ENCODE data around the gene GRM7. TPM values are rescaled to one million over a fixed set of nuclear protein-coding genes. Genes with fewer than 3 reads are reported as not detected.
"Not testable (repeated sequence)": the region's sequence is repeated elsewhere in the genome, so short reads cannot be mapped to it uniquely, and the experiment has no call there.

Gene GRM7
- total and polyA plus RNA-seq, 9 donors = 0.18 to 0.85 (median 0.26) TPM; not detected in 3

DNA sequence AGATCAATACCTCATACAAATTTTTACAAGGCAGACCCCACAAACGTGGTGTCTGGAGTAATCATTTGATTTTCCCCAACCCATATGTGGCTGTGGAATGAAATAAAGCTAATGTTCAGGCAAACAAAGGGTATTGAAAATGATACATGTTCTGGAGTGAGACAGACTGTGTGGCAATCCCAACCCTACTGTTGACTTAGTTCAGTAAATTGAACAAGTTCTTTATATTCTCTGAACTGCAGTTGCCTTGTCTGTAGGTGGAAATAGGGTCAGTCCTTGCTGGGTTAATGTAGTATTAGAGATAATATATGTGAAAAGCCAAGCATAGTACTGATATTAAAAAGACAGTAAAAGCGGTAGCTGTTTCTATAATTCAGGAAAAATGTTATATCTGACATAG is 69.0 kb downstream of the GRM7 start:
- Histone ChIP-seq H3K4me1 (ENCODE audit: insufficient read depth) (no peaks in the 10 kb centered on the region), H3K4me3 (no peak overlapping the region), H3K9me3 (no peaks in the 10 kb centered on the region), H3K27ac (no peak overlapping the region), H3K27me3 (no peaks in the 10 kb centered on the region), H3K36me3 (no peaks in the 10 kb centered on the region)
- DNase-seq = no peak
- 77 to 82% (median 80%) methylated on average over 2 of the region's 2 CpGs for WGBS, 3 donors
- TF ChIP-seq, protein P1, sequence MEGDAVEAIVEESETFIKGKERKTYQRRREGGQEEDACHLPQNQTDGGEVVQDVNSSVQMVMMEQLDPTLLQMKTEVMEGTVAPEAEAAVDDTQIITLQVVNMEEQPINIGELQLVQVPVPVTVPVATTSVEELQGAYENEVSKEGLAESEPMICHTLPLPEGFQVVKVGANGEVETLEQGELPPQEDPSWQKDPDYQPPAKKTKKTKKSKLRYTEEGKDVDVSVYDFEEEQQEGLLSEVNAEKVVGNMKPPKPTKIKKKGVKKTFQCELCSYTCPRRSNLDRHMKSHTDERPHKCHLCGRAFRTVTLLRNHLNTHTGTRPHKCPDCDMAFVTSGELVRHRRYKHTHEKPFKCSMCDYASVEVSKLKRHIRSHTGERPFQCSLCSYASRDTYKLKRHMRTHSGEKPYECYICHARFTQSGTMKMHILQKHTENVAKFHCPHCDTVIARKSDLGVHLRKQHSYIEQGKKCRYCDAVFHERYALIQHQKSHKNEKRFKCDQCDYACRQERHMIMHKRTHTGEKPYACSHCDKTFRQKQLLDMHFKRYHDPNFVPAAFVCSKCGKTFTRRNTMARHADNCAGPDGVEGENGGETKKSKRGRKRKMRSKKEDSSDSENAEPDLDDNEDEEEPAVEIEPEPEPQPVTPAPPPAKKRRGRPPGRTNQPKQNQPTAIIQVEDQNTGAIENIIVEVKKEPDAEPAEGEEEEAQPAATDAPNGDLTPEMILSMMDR (IDR thresholded peaks at IDR 0.05) = no peak
- TF ChIP-seq EP300 (IDR thresholded peaks at IDR 0.05) (no peak), POLR2A (IDR thresholded peaks at IDR 0.05) (no peak)
- intact Hi-C loops (cut with DNase I) = no loop called here

DNA sequence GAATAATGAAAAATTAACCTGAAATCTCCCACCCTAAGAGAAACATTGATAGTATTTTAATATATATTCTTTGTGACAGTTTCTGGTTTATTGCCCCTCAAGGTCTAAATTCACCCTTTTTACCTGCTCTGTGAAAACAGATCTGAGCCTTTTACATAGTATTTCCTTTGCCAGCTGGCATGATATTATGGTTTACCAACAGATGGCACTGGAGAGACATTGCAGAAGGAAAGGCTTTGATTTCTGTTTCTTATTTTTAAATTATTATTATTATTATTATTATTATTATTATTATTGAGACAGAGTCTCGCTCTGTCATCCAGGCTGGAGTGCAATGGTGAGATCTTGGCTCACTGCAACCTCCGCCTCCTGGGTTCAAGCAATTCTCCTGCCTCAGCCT is 74.5 kb downstream of the GRM7 start:
- H3K4me1 ChIP-seq (ENCODE audit: insufficient read depth); H3K27me3 ChIP-seq; intact Hi-C loops (cut with DNase I); H3K9me3 ChIP-seq; H3K27ac ChIP-seq; H3K4me3 ChIP-seq; H3K36me3 ChIP-seq; DNase-seq: not testable (repeated sequence)
- 94 to 99% (median 95%) methylated on average over 2 of the region's 2 CpGs for WGBS, 3 donors

DNA sequence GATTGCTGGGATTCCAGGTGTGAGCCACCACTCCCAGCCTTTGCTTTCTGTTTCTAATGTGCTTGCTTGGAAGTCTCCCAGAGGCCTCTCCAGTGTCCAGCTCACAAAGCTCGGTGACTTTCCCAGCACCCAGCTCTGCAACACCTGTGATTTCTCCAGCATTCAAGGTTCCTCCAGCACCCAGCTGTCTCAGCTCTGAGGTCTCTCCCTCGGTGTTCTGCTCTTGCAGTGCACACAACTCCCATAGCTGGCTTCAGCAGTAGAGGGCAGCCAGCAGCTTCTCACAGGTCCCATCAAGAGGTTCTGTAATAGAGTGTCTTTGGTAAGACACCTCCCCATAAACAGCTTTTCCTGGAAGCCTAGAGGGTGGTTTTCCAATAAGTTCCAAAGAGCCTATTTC is 75.1 kb downstream of the GRM7 start:
- Histone ChIP-seq H3K9me3 (no peaks in the 10 kb centered on the region), H3K36me3 (no peaks in the 10 kb centered on the region), H3K4me3 (no peak overlapping the region), H3K4me1 (ENCODE audit: insufficient read depth) (no peaks in the 10 kb centered on the region), H3K27ac (no peak overlapping the region), H3K27me3 (no peaks in the 10 kb centered on the region)
- intact Hi-C loops (cut with DNase I) = no loop called here
- 93% methylated on average over 2 of the region's 2 CpGs for WGBS, 3 donors
- TF ChIP-seq, protein P1 (IDR thresholded peaks at IDR 0.05) = no peak
- no peak for TF ChIP-seq EP300 (IDR thresholded peaks at IDR 0.05)
- no peak for TF ChIP-seq POLR2A (IDR thresholded peaks at IDR 0.05)
- no peak for DNase-seq

DNA sequence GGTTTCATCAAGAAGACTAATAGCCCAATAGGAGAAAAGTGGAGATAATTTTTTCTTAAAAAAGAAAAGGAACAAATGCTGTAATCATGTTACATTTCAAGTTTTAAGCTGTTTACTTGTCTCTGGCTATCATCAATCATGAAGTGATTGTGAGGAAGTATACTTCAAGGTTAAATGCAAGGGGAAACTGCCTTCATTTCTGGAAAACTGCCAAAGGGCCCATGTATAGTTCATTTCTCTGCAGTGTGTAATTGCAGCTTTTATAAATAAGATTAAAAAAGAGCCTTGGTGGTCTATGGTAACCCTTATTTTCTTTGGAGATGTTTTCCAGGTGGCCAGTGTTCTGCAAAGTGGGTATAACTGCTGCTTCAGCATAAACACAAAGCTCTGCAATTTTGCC is 101.9 kb downstream of the GRM7 start:
- Histone ChIP-seq H3K27ac (no peak overlapping the region), H3K4me3 (no peak overlapping the region), H3K4me1 (ENCODE audit: insufficient read depth) (no peaks in the 10 kb centered on the region), H3K27me3 (no peaks in the 10 kb centered on the region), H3K9me3 (no peaks in the 10 kb centered on the region), H3K36me3 (no peaks in the 10 kb centered on the region)
- intact Hi-C loops (cut with DNase I) = no loop called here
- no peak for DNase-seq
- TF ChIP-seq EP300 (IDR thresholded peaks at IDR 0.05) (no peak), POLR2A (IDR thresholded peaks at IDR 0.05) (no peak)
- TF ChIP-seq, protein P1 (IDR thresholded peaks at IDR 0.05) = no peak

DNA sequence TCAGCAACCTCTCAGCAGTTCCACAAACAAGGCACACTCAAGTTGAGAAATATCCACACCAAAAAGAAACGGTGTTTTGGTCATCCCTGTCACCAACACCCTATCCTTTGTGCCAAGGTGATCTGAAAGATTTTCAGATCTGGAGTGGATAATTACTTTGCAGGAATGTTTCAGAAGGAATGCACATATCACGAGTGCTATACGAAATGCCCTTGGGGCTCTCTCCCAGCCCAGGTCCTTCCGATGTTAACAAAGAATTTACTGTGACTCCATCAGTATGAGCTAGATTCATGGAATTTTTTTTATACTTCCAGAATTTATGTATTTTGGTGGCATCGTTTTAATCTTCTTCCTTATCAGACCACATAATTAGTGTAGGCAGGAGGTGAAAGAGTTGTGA is 105.0 kb downstream of the GRM7 start:
- TF ChIP-seq EP300 (IDR thresholded peaks at IDR 0.05) = no peak
- TF ChIP-seq, protein P1 (IDR thresholded peaks at IDR 0.05) = no peak
- TF ChIP-seq POLR2A (IDR thresholded peaks at IDR 0.05) = no peak
- WGBS, 3 donors = 75 to 80% (median 77%) methylated on average over 5 of the region's 5 CpGs
- DNase-seq = no peak
- Histone ChIP-seq H3K9me3 (no peaks in the 10 kb centered on the region), H3K4me1 (ENCODE audit: insufficient read depth) (no peaks in the 10 kb centered on the region), H3K27me3 (no peaks in the 10 kb centered on the region), H3K4me3 (no peak overlapping the region), H3K27ac (no peak overlapping the region), H3K36me3 (no peaks in the 10 kb centered on the region)
- intact Hi-C loops (cut with DNase I) = no loop called here
